OCI-LY1 (cell line): ENCODE data around the gene PTPRN2.

Experiments
- CTCF ChIP-seq: fragments of 200-600 bp; sonication (generic), shearing (Covaris generic); IDR thresholded peaks from 2 replicates; pipeline ENCODE4 v1.5.1; 2017; ENCODE audit warnings: mild to moderate bottlenecking, antibody characterized with exemption, low read length, moderate library complexity, mixed read lengths
- EZH2 ChIP-seq: fragments of 200-600 bp; sonication (generic), shearing (Covaris generic); IDR thresholded peaks from 2 replicates; pipeline ENCODE4 v1.8.0; 2017; ENCODE audit warnings: borderline replicate concordance, mixed run types, mild to moderate bottlenecking, antibody characterized with exemption, low read length, moderate library complexity, mixed read lengths

GRCh38 chr7:157539521-157539920 is 1048.1 kb downstream of the PTPRN2 start:
- TF ChIP-seq CTCF (no peak), EZH2 (no peak)
